GM12878 (cell line): Measurements from ENCODE around the gene NEU1. TPM values are rescaled to one million over a fixed set of nuclear protein-coding genes. Genes with fewer than 3 reads are reported as not detected.

Experiments
- BACH1 ChIP-seq: fragments of 450-650 bp; IDR thresholded peaks from 2 replicates; pipeline ENCODE4 v1.6.1; 2017; ENCODE audit warnings: mild to moderate bottlenecking, borderline replicate concordance
- CBFB ChIP-seq: IDR thresholded peaks from 2 replicates; pipeline ENCODE4 v1.6.1; 2016; ENCODE audit warnings: antibody characterized with exemption, low read depth
- CREM ChIP-seq: IDR thresholded peaks from 2 replicates; pipeline ENCODE4 v1.6.1; 2014; ENCODE audit warnings: antibody characterized with exemption, low read depth
- GABPA ChIP-seq: IDR thresholded peaks from 2 replicates; pipeline ENCODE4 v1.6.1; 2014; ENCODE audit warnings: antibody characterized with exemption, low read depth, mild to moderate bottlenecking, inconsistent platforms
- IKZF2 ChIP-seq, 2 experiments: fragments of 450-650 bp; IDR thresholded peaks; 2 replicates each; pipeline ENCODE4 v1.6.1; 2017; ENCODE audit warnings: mild to moderate bottlenecking in 2 of 2, moderate library complexity in 2 of 2
- JUNB ChIP-seq: IDR thresholded peaks from 2 replicates; pipeline ENCODE4 v1.6.1; 2016; ENCODE audit warnings: antibody characterized with exemption, mild to moderate bottlenecking
- KAT2A ChIP-seq: conservative IDR thresholded peaks from 2 replicates; pipeline ENCODE4 v1.6.1; 2011; ENCODE audit warnings: low read depth, low read length; ENCODE audit not compliant: control insufficient read depth
- MEF2A ChIP-seq: IDR thresholded peaks from 2 replicates; pipeline ENCODE4 v1.6.1; 2011; ENCODE audit warnings: low read depth, mild to moderate bottlenecking, low read length, moderate library complexity; ENCODE audit not compliant: insufficient read depth
- MXI1 ChIP-seq: fragments of 150-350 bp; IDR thresholded peaks from 2 replicates; pipeline ENCODE4 v1.6.1; 2011; ENCODE audit warnings: low read depth, mild to moderate bottlenecking, inconsistent platforms, low read length, improper control_type of control experiment
- NFIC ChIP-seq: IDR thresholded peaks from 2 replicates; pipeline ENCODE4 v1.6.1; 2012; ENCODE audit warnings: low read depth, mild to moderate bottlenecking, inconsistent platforms, low read length, moderate library complexity
- POU2F2 ChIP-seq: IDR thresholded peaks from 3 replicates; pipeline ENCODE4 v1.6.1; 2011; ENCODE audit warnings: low read depth, mild to moderate bottlenecking, low read length, borderline replicate concordance
- RUNX3 ChIP-seq: IDR thresholded peaks from 2 replicates; pipeline ENCODE4 v1.6.1; 2012; ENCODE audit warnings: low read length, inconsistent platforms
- SREBF1 ChIP-seq: IDR thresholded peaks from 2 replicates; pipeline ENCODE4 v1.6.1; 2012; ENCODE audit warnings: mild to moderate bottlenecking, low read length
- TBL1XR1 ChIP-seq: IDR thresholded peaks from 2 replicates; pipeline ENCODE4 v1.6.1; 2012; ENCODE audit warnings: low read depth, low read length, improper control_type of control experiment
- TCF12 ChIP-seq: IDR thresholded peaks from 2 replicates; pipeline ENCODE4 v1.6.1; 2011; ENCODE audit warnings: low read depth, mild to moderate bottlenecking, low read length
- ZBED1 ChIP-seq: IDR thresholded peaks from 2 replicates; pipeline ENCODE4 v1.6.1; 2016; ENCODE audit warnings: borderline replicate concordance
- ZNF384 ChIP-seq: IDR thresholded peaks from 2 replicates; pipeline ENCODE4 v1.6.1; 2012; ENCODE audit warnings: low read depth, mild to moderate bottlenecking, low read length, improper control_type of control experiment, borderline replicate concordance
- polyA plus RNA-seq, 11 experiments: library from polyadenylated mRNA; depleted of rRNA in 4 of 11; unstranded in 6 of 11; stranded (reverse) in 5 of 11; fragments of >200 nt; fragmentation: Nextera tagmentation in 4 of 11; fragmentation: Illumina TruSeq in 1 of 11; extraction: Ambion mirVana in 4 of 11; extraction: Trizol in 1 of 11; gene quantifications; 1 replicate in 1 of 11; 2 replicates in 10 of 11; pipeline versions ENCODE4 v1.2.1 to v1.2.3, GENCODE V29; 2011 to 2016; ENCODE audit warnings: inconsistent platforms in 2 of 11, missing spikeins in 2 of 11, low read depth in 1 of 11
- total RNA-seq, 4 experiments: library from RNA; depleted of rRNA in 3 of 4; stranded (reverse); fragments of >200 nt in 3 of 4; fragmentation: Illumina TruSeq in 1 of 4; extraction: Trizol in 1 of 4; gene quantifications; 2 replicates each; pipeline versions ENCODE4 v1.2.1 to v1.2.3, GENCODE V29; 2013 to 2021
- TF ChIP-seq, protein P1 (sequence below): fragments of 450-650 bp; IDR thresholded peaks from 2 replicates; pipeline ENCODE4 v1.6.1; 2017; ENCODE audit warnings: mild to moderate bottlenecking, moderate library complexity
- TF ChIP-seq, protein P2 (sequence below): fragments of 450-650 bp; formaldehyde crosslinking; IDR thresholded peaks from 2 replicates; pipeline ENCODE4 v1.5.0; 2022; ENCODE audit warnings: mild to moderate bottlenecking, missing genetic modification characterization
- TF ChIP-seq, protein P3 (sequence below): fragments of 450-650 bp; conservative IDR thresholded peaks from 2 replicates; pipeline ENCODE4 v1.6.1; 2017; ENCODE audit warnings: mild to moderate bottlenecking, moderate library complexity
- TF ChIP-seq, protein P4 (sequence below): IDR thresholded peaks from 2 replicates; pipeline ENCODE4 v1.6.1; 2011; ENCODE audit warnings: borderline replicate concordance, low read depth, mild to moderate bottlenecking, moderate library complexity, low read length; ENCODE audit not compliant: insufficient read depth, poor library complexity, severe bottlenecking

The NEU1 gene
- total and polyA plus RNA-seq, 10 of the 15 experiments (the other 5 are each of a cell fraction or from before 2014, with no cell fraction given) = 7.2 to 26.9 (median 21.6) TPM

DNA sequence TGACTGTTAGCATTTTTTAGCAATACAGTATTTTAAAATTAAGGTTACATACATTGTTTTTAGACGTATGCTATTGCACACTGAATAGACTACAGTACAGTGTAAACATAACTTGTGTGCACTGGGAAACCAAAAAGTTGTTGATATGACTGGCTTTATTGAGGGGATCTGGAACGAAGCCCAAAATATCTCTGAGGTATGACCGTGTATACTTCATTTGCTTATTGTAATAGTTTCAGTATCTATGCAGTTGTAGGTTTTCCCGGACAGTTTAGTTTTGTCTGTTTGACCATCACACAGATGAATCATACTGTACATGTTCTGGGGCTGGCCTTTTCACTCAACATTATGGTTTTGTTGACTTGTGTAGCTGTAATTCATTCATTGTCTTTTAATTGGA lies 46.2 kb upstream of the NEU1 start (continued):
- TF ChIP-seq, protein P1, sequence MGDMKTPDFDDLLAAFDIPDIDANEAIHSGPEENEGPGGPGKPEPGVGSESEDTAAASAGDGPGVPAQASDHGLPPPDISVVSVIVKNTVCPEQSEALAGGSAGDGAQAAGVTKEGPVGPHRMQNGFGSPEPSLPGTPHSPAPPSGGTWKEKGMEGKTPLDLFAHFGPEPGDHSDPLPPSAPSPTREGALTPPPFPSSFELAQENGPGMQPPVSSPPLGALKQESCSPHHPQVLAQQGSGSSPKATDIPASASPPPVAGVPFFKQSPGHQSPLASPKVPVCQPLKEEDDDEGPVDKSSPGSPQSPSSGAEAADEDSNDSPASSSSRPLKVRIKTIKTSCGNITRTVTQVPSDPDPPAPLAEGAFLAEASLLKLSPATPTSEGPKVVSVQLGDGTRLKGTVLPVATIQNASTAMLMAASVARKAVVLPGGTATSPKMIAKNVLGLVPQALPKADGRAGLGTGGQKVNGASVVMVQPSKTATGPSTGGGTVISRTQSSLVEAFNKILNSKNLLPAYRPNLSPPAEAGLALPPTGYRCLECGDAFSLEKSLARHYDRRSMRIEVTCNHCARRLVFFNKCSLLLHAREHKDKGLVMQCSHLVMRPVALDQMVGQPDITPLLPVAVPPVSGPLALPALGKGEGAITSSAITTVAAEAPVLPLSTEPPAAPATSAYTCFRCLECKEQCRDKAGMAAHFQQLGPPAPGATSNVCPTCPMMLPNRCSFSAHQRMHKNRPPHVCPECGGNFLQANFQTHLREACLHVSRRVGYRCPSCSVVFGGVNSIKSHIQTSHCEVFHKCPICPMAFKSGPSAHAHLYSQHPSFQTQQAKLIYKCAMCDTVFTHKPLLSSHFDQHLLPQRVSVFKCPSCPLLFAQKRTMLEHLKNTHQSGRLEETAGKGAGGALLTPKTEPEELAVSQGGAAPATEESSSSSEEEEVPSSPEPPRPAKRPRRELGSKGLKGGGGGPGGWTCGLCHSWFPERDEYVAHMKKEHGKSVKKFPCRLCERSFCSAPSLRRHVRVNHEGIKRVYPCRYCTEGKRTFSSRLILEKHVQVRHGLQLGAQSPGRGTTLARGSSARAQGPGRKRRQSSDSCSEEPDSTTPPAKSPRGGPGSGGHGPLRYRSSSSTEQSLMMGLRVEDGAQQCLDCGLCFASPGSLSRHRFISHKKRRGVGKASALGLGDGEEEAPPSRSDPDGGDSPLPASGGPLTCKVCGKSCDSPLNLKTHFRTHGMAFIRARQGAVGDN = no peak
- TF ChIP-seq ZNF384 (no peak), NFIC (peak; percentile 68), MEF2A (peak; percentile 88), SREBF1 (0 out of 2 replicates have a peak, but pooled peaks have one; percentile 18), RUNX3 (peak; percentile 86), JUNB (peak; percentile 94), IKZF2 (IDR thresholded peaks at IDR 0.05) (peak; percentile 44 to 60), TBL1XR1 (0 out of 2 replicates have a peak, but pooled peaks have one; percentile 31), MXI1 (no peak), CBFB (0 out of 2 replicates have a peak, but pooled peaks have one; percentile 40), TCF12 (no peak), GABPA (no peak), POU2F2 (peak; percentile 71; the same call in 1 of the 3 replicates), CREM (peak; percentile 74), BACH1 (no peak), ZBED1 (peak; percentile 75; the same call in 1 of the 2 replicates), KAT2A (no peak)
- TF ChIP-seq, protein P2, sequence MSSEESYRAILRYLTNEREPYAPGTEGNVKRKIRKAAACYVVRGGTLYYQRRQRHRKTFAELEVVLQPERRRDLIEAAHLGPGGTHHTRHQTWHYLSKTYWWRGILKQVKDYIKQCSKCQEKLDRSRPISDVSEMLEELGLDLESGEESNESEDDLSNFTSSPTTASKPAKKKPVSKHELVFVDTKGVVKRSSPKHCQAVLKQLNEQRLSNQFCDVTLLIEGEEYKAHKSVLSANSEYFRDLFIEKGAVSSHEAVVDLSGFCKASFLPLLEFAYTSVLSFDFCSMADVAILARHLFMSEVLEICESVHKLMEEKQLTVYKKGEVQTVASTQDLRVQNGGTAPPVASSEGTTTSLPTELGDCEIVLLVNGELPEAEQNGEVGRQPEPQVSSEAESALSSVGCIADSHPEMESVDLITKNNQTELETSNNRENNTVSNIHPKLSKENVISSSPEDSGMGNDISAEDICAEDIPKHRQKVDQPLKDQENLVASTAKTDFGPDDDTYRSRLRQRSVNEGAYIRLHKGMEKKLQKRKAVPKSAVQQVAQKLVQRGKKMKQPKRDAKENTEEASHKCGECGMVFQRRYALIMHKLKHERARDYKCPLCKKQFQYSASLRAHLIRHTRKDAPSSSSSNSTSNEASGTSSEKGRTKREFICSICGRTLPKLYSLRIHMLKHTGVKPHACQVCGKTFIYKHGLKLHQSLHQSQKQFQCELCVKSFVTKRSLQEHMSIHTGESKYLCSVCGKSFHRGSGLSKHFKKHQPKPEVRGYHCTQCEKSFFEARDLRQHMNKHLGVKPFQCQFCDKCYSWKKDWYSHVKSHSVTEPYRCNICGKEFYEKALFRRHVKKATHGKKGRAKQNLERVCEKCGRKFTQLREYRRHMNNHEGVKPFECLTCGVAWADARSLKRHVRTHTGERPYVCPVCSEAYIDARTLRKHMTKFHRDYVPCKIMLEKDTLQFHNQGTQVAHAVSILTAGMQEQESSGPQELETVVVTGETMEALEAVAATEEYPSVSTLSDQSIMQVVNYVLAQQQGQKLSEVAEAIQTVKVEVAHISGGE (CRISPR knock-in tag) = no peak
- TF ChIP-seq, protein P3, sequence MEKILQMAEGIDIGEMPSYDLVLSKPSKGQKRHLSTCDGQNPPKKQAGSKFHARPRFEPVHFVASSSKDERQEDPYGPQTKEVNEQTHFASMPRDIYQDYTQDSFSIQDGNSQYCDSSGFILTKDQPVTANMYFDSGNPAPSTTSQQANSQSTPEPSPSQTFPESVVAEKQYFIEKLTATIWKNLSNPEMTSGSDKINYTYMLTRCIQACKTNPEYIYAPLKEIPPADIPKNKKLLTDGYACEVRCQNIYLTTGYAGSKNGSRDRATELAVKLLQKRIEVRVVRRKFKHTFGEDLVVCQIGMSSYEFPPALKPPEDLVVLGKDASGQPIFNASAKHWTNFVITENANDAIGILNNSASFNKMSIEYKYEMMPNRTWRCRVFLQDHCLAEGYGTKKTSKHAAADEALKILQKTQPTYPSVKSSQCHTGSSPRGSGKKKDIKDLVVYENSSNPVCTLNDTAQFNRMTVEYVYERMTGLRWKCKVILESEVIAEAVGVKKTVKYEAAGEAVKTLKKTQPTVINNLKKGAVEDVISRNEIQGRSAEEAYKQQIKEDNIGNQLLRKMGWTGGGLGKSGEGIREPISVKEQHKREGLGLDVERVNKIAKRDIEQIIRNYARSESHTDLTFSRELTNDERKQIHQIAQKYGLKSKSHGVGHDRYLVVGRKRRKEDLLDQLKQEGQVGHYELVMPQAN = no peak
- TF ChIP-seq, protein P4, sequence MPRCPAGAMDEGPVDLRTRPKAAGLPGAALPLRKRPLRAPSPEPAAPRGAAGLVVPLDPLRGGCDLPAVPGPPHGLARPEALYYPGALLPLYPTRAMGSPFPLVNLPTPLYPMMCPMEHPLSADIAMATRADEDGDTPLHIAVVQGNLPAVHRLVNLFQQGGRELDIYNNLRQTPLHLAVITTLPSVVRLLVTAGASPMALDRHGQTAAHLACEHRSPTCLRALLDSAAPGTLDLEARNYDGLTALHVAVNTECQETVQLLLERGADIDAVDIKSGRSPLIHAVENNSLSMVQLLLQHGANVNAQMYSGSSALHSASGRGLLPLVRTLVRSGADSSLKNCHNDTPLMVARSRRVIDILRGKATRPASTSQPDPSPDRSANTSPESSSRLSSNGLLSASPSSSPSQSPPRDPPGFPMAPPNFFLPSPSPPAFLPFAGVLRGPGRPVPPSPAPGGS = no peak
